HL-60 (cell line): ENCODE measurements around the gene FTCDNL1.

Experiments
- CTCF ChIP-seq: IDR thresholded peaks from one replicate; pipeline ENCODE4 v1.5.1; 2011; ENCODE audit warnings: low read length, control low read depth, inconsistent platforms; ENCODE audit not compliant: insufficient read depth
- POLR2AphosphoS5 ChIP-seq: IDR thresholded peaks from 2 replicates; pipeline ENCODE4 v1.6.1; 2012; ENCODE audit warnings: low read depth
- SPI1 ChIP-seq: IDR thresholded peaks from 2 replicates; pipeline ENCODE4 v1.6.1; 2012; ENCODE audit warnings: low read depth, mild to moderate bottlenecking, borderline replicate concordance

- no peak for TF ChIP-seq SPI1
- no peak for TF ChIP-seq POLR2AphosphoS5
- no peak for TF ChIP-seq CTCF
Measured at GRCh38 chr2:199779589-199779988, 71.4 kb downstream of the FTCDNL1 start.
